Ramos (cell line): ENCODE results near the gene COPB2.
"Not testable (repeated sequence)": the region's sequence is repeated elsewhere in the genome, so short reads cannot be mapped to it uniquely, and the experiment has no call there.

Source experiments
- in situ Hi-C: fragments of 300-500 bp; cut with MboI; formaldehyde crosslinking; loops from one replicate; pipeline ENCODE4 v1.14.3; 2022; ENCODE audit warnings: low sequenced_read_pairs; ENCODE audit not compliant: unreplicated experiment

COPB2 gene

GRCh38 chr3:139389552-139390368, at the start of gene COPB2:
COPB2 (minus strand) TSS chr3:139389647; CDS start chr3:139389550, 97 bp downstream.
- in situ Hi-C loops, result no loop called here

GRCh38 chr3:139434764-139435307, 45.4 kb upstream of the COPB2 start:
- in situ Hi-C loops, result loop anchor here (25.0 kb wide), 1 partner anchor 1427 kb away; no protein-coding TSS in a partner anchor

- in situ Hi-C loops, result loop anchor here (25.0 kb wide), 1 partner anchor 1428 kb away; no protein-coding TSS in a partner anchor
Measured at GRCh38 chr3:139434228-139434627, 44.8 kb upstream of the COPB2 start.

- in situ Hi-C loops, result loop anchor here (25.0 kb wide), 1 partner anchor 1429 kb away; no protein-coding TSS in a partner anchor
Measured at GRCh38 chr3:139433089-139433488, 43.6 kb upstream of the COPB2 start.

- in situ Hi-C loops, result loop anchor here (25.0 kb wide), 1 partner anchor 1432 kb away; no protein-coding TSS in a partner anchor
Measured at GRCh38 chr3:139430493-139430892, 41.0 kb upstream of the COPB2 start.

GRCh38 chr3:139427283-139428060, 38.0 kb upstream of the COPB2 start:
- in situ Hi-C loops, result loop anchor here (25.0 kb wide), 1 partner anchor 1435 kb away; no protein-coding TSS in a partner anchor

GRCh38 chr3:139425745-139426400, 36.4 kb upstream of the COPB2 start:
- in situ Hi-C loops, result loop anchor here (25.0 kb wide), 1 partner anchor 1436 kb away; no protein-coding TSS in a partner anchor

GRCh38 chr3:139423232-139423631, 33.8 kb upstream of the COPB2 start:
- in situ Hi-C loops, result no loop called here

GRCh38 chr3:139421460-139421859, 32.0 kb upstream of the COPB2 start:
- in situ Hi-C loops, result no loop called here

- in situ Hi-C loops, result no loop called here
Measured at GRCh38 chr3:139421040-139421439, 31.6 kb upstream of the COPB2 start.

- in situ Hi-C loops, result no loop called here
Measured at GRCh38 chr3:139418144-139418543, 28.7 kb upstream of the COPB2 start.

GRCh38 chr3:139416275-139416674, 26.8 kb upstream of the COPB2 start:
- in situ Hi-C loops, result no loop called here

- in situ Hi-C loops, result no loop called here
Measured at GRCh38 chr3:139414608-139415224, 25.3 kb upstream of the COPB2 start.

- in situ Hi-C loops, result not testable (repeated sequence)
Measured at GRCh38 chr3:139412891-139413290, 23.4 kb upstream of the COPB2 start.

GRCh38 chr3:139401155-139401554, 11.7 kb upstream of the COPB2 start:
- in situ Hi-C loops, result not testable (repeated sequence)

GRCh38 chr3:139396707-139397106, 7.3 kb upstream of the COPB2 start:
- in situ Hi-C loops, result no loop called here

GRCh38 chr3:139394116-139394515, 4.7 kb upstream of the COPB2 start:
- in situ Hi-C loops, result no loop called here

- in situ Hi-C loops, result no loop called here
Measured at GRCh38 chr3:139388821-139389551, 461 bp downstream of the COPB2 start.

- in situ Hi-C loops, result no loop called here
Measured at GRCh38 chr3:139388077-139388476, 1.4 kb downstream of the COPB2 start.
